DND-41 (cell line): ENCODE data around the gene FAM241B.

Experiments
- ATAC-seq: fragments of 200-7000 bp; cut with Tn5 transposase; 3 replicates; pipeline ENCODE4 v1.9.1; 2021; ENCODE audit warnings: low read depth; ENCODE audit not compliant: insufficient read depth
- DNase-seq: peaks from one replicate; pipeline ENCODE4 v3.0.0-alpha.2; 2020
- H2AFZ ChIP-seq: 2 replicates; pipeline ENCODE4 v1.6.0; 2012; ENCODE audit warnings: low read depth, low read length
- H3K27ac ChIP-seq: 2 replicates; pipeline ENCODE4 v1.5.1; 2012; ENCODE audit warnings: low read length, inconsistent platforms
- H3K27me3 ChIP-seq: fragments of 200-600 bp; sonication (generic); 2 replicates; pipeline ENCODE4 v1.6.0; 2012; ENCODE audit warnings: low read length, mild to moderate bottlenecking, inconsistent platforms; ENCODE audit not compliant: insufficient read depth, poor library complexity
- H3K36me3 ChIP-seq: 2 replicates; pipeline ENCODE4 v1.5.1; 2012; ENCODE audit warnings: low read length, inconsistent platforms; ENCODE audit not compliant: insufficient read depth
- H3K4me1 ChIP-seq: 2 replicates; pipeline ENCODE4 v1.5.1; 2012; ENCODE audit warnings: mild to moderate bottlenecking, low read length; ENCODE audit not compliant: insufficient read depth
- H3K4me2 ChIP-seq: 2 replicates; pipeline ENCODE4 v1.6.0; 2012; ENCODE audit warnings: mild to moderate bottlenecking, moderate library complexity, low read length, inconsistent platforms; ENCODE audit not compliant: insufficient read depth
- H3K4me3 ChIP-seq, 2 experiments: fragments of 200-600 bp in 1 of 2; shearing (Covaris generic) in 1 of 2; 2 replicates each; pipeline ENCODE4 v1.5.1; 2012 to 2016; ENCODE audit warnings: inconsistent platforms in 2 of 2, low read length in 2 of 2, mild to moderate bottlenecking in 2 of 2, low read depth in 1 of 2, moderate library complexity in 1 of 2
- H3K79me2 ChIP-seq: 2 replicates; pipeline ENCODE4 v1.6.0; 2012; ENCODE audit warnings: low read length, inconsistent platforms; ENCODE audit not compliant: insufficient read depth
- H3K9ac ChIP-seq: 2 replicates; pipeline ENCODE4 v1.6.0; 2012; ENCODE audit warnings: low read depth, mild to moderate bottlenecking, inconsistent platforms, low read length, moderate library complexity
- H3K9me3 ChIP-seq: 2 replicates; pipeline ENCODE4 v1.5.1; 2012; ENCODE audit warnings: low read length, moderate library complexity, mild to moderate bottlenecking, inconsistent platforms; ENCODE audit not compliant: insufficient read depth, severe bottlenecking
- H4K20me1 ChIP-seq: 2 replicates; pipeline ENCODE4 v1.6.0; 2012; ENCODE audit warnings: low read length; ENCODE audit not compliant: insufficient read depth
- CTCF ChIP-seq: IDR thresholded peaks from 2 replicates; pipeline ENCODE4 v1.5.1; 2012; ENCODE audit warnings: borderline replicate concordance, low read length, moderate library complexity, mild to moderate bottlenecking; ENCODE audit not compliant: poor library complexity, severe bottlenecking; ENCODE audit errors: extremely low read depth
- EZH2 ChIP-seq: IDR thresholded peaks from 3 replicates; pipeline ENCODE4 v1.6.1; 2012; ENCODE audit warnings: borderline replicate concordance, low read depth, mild to moderate bottlenecking, moderate library complexity, low read length, inconsistent platforms; ENCODE audit not compliant: severe bottlenecking

Gene FAM241B

DNA sequence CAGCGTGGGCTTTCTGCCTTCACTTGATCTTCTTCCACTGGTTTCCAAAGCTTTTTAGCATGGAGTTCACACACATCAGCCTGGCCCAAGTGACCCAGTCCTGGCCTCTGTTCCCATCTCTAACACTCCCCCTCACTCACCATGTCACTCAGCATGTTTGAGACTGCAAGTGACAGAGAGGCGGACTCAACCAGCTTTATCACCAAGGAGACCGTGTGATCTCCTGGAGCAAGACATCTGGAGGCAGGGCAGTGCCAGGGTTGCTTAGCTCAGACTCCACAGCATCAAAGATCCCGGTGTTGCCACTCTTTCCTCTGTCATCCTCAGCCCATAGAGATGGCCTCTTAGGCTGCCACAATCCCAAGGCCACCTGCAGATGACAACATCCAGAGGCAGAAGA lies 39.4 kb downstream of the FAM241B start:
- H3K4me3 ChIP-seq = no peak overlapping the region
- DNase-seq = no peak
- TF ChIP-seq EZH2 = no peak
- no peak overlapping the region for H3K9ac ChIP-seq
- no peak for ATAC-seq
- no peak overlapping the region for H2AFZ ChIP-seq
- H3K79me2 ChIP-seq = no peaks in the 10 kb centered on the region
- H3K9me3 ChIP-seq = no peaks in the 10 kb centered on the region
- no peak overlapping the region for H3K27ac ChIP-seq
- H3K27me3 ChIP-seq = no peaks in the 10 kb centered on the region
- H4K20me1 ChIP-seq = no peaks in the 10 kb centered on the region
- no peaks in the 10 kb centered on the region for H3K4me1 ChIP-seq
- H3K36me3 ChIP-seq = no peaks in the 10 kb centered on the region
- H3K4me2 ChIP-seq = no peak overlapping the region

DNA sequence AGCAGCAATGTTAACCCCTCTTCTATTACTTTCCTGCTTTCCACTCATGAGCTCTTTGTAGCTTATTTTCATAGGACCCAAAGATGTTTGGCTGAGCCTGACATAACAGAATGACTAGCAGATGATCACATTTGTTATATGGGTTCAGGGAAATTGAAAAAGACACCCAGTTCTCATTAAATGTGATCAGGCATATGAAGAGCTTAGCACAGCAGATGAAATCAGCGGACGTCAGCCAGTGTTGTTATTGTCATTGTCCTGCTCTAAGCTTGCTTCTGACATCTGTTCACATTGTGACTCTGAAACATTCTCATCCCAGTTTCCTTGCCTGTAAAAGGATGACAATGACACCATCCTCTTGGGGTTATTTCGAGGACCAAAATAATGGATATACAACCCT lies 43.5 kb downstream of the FAM241B start:
- DNase-seq = no peak
- Histone ChIP-seq H3K27me3 (no peaks in the 10 kb centered on the region), H2AFZ (no peak overlapping the region), H3K9me3 (no peaks in the 10 kb centered on the region), H3K79me2 (no peaks in the 10 kb centered on the region), H3K27ac (no peak overlapping the region), H3K9ac (no peak overlapping the region), H3K4me1 (no peaks in the 10 kb centered on the region), H3K4me2 (no peak overlapping the region), H3K36me3 (no peaks in the 10 kb centered on the region), H4K20me1 (no peaks in the 10 kb centered on the region), H3K4me3 (no peak overlapping the region)
- TF ChIP-seq CTCF (no peak), EZH2 (no peak)
- ATAC-seq = no peak

DNA sequence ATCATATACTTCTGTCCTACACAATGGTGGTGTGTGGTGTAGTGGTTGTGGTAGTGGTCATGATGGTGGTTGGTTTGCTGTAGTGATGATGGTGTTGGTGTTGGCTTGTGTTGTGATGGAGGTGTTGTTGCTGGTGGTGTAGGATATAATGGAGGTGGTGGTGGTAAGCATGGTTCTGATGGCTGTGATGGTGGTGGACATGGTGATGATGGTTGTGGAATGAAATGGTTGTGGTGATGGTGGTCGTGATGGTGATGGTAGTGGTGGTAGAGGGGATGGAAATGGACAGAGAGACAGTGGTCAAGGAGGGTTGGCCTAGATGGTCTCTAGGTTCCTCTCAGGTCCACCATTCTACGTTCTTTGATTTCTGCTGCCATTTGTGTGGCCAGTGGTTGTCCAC lies 44.7 kb downstream of the FAM241B start:
- TF ChIP-seq CTCF (no peak), EZH2 (no peak)
- Histone ChIP-seq H3K4me3 (no peak overlapping the region), H4K20me1 (no peaks in the 10 kb centered on the region; the same call in 1 of the 2 replicates), H2AFZ (no peak overlapping the region), H3K36me3 (no peaks in the 10 kb centered on the region), H3K9me3 (no peaks in the 10 kb centered on the region), H3K27ac (no peak overlapping the region), H3K4me1 (no peaks in the 10 kb centered on the region), H3K79me2 (no peaks in the 10 kb centered on the region), H3K4me2 (no peak overlapping the region), H3K27me3 (no peaks in the 10 kb centered on the region), H3K9ac (no peak overlapping the region)
- DNase-seq (no peak), ATAC-seq (no peak)

DNA sequence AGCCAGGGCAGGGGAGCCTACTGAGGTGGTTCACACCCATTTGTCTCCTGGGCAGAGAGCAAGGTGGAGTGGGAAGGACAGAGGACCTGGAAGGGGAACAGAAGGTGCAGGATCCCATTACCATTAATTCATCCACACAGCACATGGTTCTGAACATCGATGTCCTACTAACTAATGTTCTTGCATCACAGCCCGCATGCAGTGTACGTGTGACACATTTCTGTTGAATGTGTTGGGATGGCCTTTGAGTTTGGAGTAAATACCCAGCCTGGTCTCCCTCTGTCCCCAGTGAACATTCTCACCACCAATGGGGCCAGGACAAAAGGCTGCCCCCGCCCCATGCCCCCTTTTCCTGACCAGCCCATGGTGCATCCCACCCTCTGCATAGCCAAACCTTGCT lies 46.3 kb downstream of the FAM241B start:
- no peak for ATAC-seq
- peaks cover 7% of the 10 kb centered on the region for H3K27me3 ChIP-seq

More for the DNA sequence above, 46.3 kb downstream of the FAM241B start:
- peaks cover 3% of the 10 kb centered on the region; the same call in 1 of the 2 replicates for H4K20me1 ChIP-seq
- no peaks in the 10 kb centered on the region for H3K4me1 ChIP-seq
- H3K79me2 ChIP-seq = no peaks in the 10 kb centered on the region
- no peak overlapping the region for H2AFZ ChIP-seq
- H3K27ac ChIP-seq = no peak overlapping the region
- no peaks in the 10 kb centered on the region for H3K9me3 ChIP-seq
- H3K9ac ChIP-seq = no peak overlapping the region
- no peak for DNase-seq
- H3K36me3 ChIP-seq = no peaks in the 10 kb centered on the region
- no peak overlapping the region for H3K4me3 ChIP-seq
- no peak overlapping the region for H3K4me2 ChIP-seq
- TF ChIP-seq CTCF (no peak), EZH2 (no peak)
